DMS114 treated with DMSO at 0.1 percent for 48 hours (cell line): ENCODE data around the gene CT45A10.
"Not testable (repeated sequence)": the region's sequence is repeated elsewhere in the genome, so short reads cannot be mapped to it uniquely, and the experiment has no call there.

ENCODE experiments used
- DNase-seq: peaks from one replicate; lab custom pipeline; 2025; ENCODE audit not compliant: unreplicated experiment; lab: John Stamatoyannopoulos, UW

The CT45A10 gene

GRCh38 chrX:135893294-135893817, at the start of gene CT45A10, which contains the start of gene SAGE1:
CT45A10 (minus strand) TSS chrX:135893444; CDS start chrX:135885344, 8,100 bp downstream.
SAGE1 (plus strand) TSS chrX:135893716; CDS start chrX:135896243, 2,527 bp downstream.
- DNase-seq = no peak

- DNase-seq = peak; percentile 7
These were observed 38.6 kb upstream of the CT45A10 start for GRCh38 chrX:135931644-135932487.

- DNase-seq = no peak
These were observed 34.7 kb upstream of the CT45A10 start for GRCh38 chrX:135927897-135928296.

GRCh38 chrX:135923353-135923752, 30.1 kb upstream of the CT45A10 start:
- no peak for DNase-seq

- not testable (repeated sequence) for DNase-seq
These were observed 27.3 kb upstream of the CT45A10 start for GRCh38 chrX:135920516-135920915.

GRCh38 chrX:135914404-135914803, 21.2 kb upstream of the CT45A10 start:
- no peak for DNase-seq

- no peak for DNase-seq
These were observed 17.0 kb upstream of the CT45A10 start for GRCh38 chrX:135910251-135910650.

- no peak for DNase-seq
These were observed 463 bp downstream of the CT45A10 start for GRCh38 chrX:135892781-135893180.

- DNase-seq = no peak
These were observed 3.1 kb downstream of the CT45A10 start for GRCh38 chrX:135890087-135890585.

- peak; percentile 17 for DNase-seq
These were observed 4.3 kb downstream of the CT45A10 start for GRCh38 chrX:135888976-135889375.

- not testable (repeated sequence) for DNase-seq
These were observed 5.0 kb downstream of the CT45A10 start for GRCh38 chrX:135888230-135888629.

- not testable (repeated sequence) for DNase-seq
These were observed 10.5 kb downstream of the CT45A10 start for GRCh38 chrX:135882741-135883140.

GRCh38 chrX:135871712-135872111, 21.5 kb downstream of the CT45A10 start, which contains the start of gene CT45A9:
CT45A9 (minus strand) TSS chrX:135871812; CDS start chrX:135868061, 3,751 bp downstream.
- not testable (repeated sequence) for DNase-seq

GRCh38 chrX:135854438-135854837, 38.8 kb downstream of the CT45A10 start, which contains the start of gene CT45A8:
CT45A8 (minus strand) TSS chrX:135854538; CDS start chrX:135850783, 3,755 bp downstream.
- DNase-seq = not testable (repeated sequence)

- not testable (repeated sequence) for DNase-seq
These were observed 56.1 kb downstream of the CT45A10 start, which contains the start of gene CT45A7 for GRCh38 chrX:135837180-135837579. CT45A7 (minus strand) TSS chrX:135837280; CDS start chrX:135833533, 3,747 bp downstream.
